ENCODE results near the gene MAML3. TPM values are rescaled to one million over a fixed set of nuclear protein-coding genes. Genes with fewer than 3 reads are reported as not detected.

The MAML3 gene
- total RNA-seq, 1 donor from 2014 or later, result 4.3 TPM

DNA sequence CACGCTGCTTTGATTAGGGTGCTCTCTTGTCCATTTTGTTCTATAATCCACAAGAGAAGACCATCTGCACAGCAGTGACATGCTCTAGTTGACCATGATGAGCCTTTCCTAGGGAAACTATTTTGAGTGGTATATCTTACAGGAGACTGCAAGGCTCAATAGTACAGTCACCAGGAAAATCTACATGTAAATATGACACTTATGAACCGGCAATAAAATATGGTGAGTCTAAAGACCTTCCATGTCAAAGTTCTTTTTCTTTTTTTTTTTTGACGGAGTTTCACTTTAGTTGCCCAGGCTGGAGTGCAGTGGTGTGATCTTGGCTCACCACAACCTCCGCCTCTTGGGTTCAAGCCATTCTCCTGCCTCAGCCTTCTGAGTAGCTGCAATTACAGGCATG lies 384.6 kb downstream of the MAML3 start:
- intact Hi-C loops (cut with micrococcal nuclease), result no loop called here

DNA sequence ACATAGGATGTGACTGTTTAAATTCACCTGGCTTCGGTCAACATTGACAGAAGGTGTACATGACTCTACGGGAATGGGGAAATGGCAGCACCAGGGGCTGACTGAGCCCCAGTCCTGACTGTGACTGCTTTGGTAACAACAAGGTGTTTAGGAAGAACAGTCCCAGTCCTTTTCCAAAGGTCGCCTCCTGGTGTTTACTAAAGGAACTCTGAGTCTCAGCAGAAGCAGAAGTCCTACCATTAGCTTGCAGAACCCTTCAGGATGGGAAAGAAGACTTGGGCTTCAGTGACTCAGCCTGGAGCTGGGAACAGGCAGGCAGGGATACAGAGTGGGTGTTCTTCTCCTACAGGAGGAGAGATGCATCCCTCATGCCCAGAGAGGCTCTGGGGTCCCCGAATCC lies 385.1 kb downstream of the MAML3 start:
- intact Hi-C loops (cut with micrococcal nuclease), result no loop called here

DNA sequence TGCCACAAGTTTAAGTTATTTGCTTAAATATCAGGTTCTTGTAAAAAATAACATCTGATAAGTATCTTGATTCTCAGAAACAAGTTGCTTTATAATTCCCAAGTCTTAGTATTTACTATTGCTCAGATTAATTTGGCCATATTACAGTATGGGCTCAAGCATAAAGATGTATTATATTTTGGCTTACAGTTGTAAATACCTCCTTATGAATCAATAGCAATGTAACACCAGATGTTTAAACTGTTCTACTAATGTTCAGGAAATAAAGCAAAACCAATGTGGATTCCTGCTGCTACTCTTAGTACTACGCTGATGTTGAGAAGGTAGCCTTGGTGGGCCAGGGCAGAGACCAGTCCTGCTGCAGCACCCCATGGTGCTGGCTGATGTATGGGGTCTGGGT lies 385.6 kb downstream of the MAML3 start:
- intact Hi-C loops (cut with micrococcal nuclease), result no loop called here

DNA sequence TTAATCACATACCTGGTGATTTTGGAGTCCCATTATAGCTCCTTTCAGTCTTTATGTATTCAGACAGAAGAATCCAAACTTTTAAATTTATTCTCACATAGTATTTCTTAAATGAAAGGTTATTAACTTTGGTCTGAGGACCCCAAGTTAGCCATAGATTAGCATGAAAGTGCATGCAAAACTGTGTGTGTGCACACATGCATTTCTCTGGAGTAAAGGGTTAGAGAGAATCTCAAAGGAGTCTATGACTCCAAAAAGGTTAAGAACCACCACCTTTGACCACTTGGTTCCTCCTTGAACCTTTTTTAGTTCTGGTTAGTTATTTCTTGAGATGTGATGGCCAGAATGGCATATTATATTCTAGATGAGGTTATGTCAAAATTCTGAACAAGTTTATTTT lies 386.4 kb downstream of the MAML3 start:
- intact Hi-C loops (cut with micrococcal nuclease), result no loop called here

DNA sequence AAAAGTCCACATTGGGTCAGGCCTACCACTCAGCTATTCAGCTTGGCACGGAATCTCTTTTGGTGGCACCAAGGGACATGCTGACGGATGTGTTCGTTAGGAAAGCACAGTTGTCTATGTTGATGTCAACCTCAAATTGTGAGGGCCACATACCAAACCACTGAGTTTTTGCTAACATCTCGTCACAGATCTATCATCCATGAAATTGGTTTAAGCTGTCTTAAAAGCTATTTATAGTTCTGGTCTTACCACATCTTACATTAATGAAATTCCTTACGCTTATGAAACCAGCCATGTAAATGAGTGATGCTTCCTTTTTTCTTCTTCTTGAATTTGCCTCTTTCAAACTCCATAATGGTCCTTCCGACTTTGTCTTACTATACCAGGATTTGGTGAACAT lies 386.8 kb downstream of the MAML3 start:
- intact Hi-C loops (cut with micrococcal nuclease), result no loop called here

DNA sequence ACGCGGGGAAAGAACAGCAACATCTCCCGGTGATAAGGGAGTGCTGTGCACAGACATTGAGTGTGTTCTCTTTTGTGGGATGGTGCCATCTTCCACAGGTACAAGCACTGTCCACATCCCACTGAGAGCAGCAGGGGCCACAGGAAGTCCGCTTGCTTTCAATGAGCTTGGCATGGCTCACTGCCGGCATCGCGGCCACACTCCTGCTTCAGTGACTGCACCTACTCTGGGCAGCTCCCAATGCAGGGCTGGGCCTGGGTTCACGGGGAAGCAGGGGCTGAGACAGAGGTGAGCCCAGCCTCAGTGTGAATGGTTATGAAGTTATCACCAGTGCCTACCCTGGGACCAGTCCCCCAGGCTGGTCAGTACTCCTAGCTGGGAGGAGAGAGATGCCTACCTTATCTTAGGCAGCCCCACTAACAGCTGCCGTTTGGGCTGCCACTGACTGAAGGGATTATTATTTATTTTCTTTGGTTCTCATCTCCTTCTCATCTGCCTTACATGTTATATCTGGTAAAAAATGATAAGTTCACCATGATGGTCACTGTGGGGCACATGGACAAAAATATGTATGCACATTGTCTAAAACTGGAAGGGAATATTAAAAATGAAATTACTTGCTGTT lies 389.2 kb downstream of the MAML3 start:
- intact Hi-C loops (cut with micrococcal nuclease), result no loop called here

DNA sequence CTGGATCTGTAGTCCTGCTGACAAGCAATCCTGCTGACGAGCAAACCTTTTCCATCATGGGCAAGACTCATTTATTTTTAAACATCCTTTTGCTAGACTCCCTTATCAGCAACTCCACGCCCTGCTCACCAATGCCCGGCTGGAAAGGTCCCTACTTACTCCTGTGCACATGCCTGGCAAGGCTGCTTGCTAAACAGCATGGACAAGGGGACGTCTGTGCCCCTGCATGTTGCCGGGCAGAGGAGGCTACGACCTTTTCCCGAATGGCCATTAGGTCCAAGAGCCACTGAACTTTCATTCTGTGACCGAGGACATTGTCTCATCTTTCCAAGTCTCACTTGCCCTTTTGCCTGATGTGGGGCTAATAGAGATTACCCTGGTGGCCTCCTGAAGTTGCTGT lies 389.8 kb downstream of the MAML3 start:
- intact Hi-C loops (cut with micrococcal nuclease), result no loop called here

DNA sequence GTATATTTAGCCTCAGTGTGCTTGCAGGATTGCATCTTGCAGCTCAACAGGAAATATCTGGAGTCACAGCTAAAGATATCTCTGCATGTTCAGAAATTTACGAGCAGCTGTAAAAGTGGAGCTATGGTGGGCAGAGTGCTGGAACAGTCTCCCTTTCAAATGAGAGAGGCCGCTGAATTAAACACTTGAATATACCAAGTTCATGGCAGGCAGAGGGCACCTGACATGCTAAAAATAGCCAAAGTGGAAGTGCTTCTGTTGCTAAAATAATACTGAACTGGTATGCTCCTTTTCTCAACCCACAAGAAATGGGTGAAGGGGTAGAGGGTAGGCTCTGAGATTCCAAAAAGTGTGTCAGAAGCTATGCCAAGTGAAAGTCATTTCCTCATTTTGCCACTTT lies 390.3 kb downstream of the MAML3 start:
- intact Hi-C loops (cut with micrococcal nuclease), result no loop called here

DNA sequence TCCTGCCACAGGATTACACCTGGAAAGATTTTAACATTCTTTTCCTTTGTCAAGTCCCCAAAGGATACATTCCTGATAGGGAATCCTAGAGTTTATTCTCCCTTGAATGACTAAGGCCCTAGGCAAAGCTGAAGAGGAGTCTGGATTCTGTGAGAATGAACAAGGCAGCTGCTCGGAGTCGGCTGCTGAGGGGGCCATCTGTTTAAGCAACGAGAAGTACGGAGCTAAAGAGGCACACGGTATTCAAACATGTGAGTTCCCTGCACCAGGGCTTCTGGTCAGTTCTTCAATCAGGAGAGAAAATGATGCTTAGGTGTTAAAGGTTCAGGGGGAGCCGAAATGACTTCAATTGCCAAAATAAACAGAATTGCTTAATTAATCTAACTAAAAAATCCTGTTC lies 390.8 kb downstream of the MAML3 start:
- intact Hi-C loops (cut with micrococcal nuclease), result no loop called here

DNA sequence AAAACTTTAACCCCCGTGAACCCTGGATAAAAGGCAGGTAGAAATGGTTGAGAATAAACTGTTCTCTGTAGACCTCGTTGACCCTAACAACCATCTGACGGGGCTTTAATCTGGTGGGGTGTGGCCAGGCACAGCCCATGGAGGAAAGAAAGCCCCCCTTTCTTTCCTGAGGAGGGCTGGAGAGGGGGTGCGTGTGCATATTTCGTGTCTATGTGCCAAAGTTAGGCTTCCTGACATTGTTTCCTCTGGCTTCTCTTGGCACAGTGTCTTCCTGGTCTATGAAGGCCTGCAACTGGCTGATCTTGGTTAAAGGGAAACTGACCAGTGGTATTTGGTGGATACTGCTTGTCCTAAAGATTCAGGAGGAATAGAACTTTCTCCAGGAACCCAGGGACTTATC lies 391.3 kb downstream of the MAML3 start:
- intact Hi-C loops (cut with micrococcal nuclease), result no loop called here

DNA sequence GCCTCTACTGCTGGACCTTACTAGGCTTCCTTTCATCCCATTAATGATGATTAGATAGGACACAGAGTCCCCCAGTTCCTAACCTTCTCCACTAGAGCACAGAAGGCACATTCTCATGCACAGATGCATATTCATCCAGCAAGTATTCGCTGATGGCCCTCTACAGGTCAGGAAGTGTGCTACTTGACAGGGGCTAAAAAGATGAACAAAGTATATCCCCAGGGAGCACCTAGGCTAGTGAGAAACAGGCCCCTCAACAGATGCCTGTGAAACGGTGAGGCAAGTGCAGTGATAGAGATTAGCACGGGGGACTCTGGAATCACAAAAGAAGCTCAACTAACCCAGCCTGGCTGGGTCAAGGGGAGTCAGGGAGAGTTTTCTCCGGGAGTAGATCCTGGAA lies 392.5 kb downstream of the MAML3 start:
- intact Hi-C loops (cut with micrococcal nuclease), result no loop called here

DNA sequence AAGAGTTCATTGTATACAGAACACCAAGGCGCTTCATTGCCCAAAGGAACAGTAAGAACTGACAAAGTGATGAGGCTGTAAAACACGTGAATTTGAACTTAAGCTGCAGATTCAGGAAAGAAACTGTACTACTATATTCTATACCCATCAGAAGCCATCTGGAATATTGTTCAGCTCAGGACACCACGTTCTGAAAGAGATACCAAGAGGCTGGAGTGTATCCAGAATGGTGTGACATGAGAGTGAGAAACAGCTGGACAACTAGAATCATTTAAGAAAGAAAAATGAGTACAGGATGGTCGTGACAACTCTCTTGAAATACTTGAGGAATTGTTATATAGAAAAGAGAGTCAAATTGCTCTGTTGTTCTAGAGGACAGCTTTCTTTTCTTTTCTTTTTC lies 393.4 kb downstream of the MAML3 start:
- intact Hi-C loops (cut with micrococcal nuclease), result no loop called here

DNA sequence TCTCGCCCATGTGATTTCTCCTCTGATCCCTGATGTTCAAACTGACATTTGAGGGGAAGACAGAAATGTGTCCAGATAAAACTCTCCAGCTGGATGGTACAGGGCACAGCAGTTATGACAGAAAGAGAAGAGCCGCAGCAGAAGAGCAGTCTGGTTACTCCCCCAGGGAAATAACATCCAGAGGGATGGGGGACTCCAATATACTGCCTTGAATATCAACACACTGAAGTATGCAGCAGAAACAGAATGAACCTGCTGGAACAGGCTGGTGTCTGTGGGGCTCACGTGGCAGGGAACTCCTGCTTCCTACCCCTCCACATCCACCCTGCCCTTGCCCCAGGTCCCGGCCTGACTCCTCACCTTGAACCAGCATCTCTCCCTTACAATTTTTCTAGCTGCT lies 394.9 kb downstream of the MAML3 start:
- intact Hi-C loops (cut with micrococcal nuclease), result no loop called here

DNA sequence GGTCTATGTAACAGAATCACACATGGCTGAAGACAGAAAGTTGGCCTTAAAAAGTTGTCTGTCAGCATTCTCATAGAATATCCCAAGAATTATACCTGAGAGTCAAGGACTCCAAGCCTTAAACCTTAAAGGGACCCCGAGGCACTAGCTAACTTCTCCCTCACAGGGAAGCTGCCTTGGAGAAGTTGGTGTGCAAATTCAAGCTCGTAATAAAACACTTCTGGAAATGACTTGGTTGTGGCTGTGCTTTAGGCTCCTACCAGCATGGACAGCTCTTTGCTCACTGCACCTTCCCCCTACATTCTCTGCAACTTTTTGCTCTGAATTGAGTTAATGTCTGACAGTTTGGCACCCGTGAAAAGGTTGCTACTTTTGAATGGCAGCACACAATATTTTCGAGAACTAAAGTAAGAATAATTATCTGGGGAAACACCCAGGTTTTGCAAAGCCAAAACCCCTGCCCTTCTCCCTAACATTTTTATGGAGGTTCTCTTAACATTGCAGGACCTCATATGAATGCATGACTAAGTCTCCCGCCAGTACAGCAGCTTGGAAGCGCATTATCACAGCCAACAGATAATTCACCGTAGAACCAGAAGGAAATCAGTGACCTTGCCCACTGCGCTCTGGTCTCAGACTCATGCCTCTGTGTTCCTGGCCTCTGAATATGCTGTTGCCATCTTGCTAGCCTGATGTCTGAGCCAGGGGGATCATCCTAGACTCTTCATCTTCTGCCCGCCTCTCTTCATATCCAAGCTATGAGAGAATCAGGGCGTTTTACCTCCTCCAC lies 397.4 kb downstream of the MAML3 start:
- intact Hi-C loops (cut with micrococcal nuclease), result no loop called here

DNA sequence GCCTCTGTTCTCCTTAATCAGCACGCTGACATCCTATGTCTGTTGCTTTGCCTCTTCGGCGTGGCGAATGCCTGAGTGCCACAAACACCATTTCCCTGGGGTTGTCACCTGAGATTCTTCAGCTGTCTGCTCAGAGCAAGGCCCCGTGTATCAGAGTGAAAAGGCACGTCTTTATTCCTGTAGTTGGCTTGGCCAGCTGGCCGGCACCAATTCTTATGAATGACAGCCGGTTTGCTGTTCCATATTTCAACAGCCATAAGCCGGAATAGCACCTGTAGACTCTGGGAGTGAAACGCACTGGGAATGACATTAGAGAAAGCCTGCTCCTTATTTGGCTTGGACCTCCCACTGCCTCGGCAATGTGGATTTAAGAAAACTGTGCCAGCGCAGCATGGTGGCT lies 399.0 kb downstream of the MAML3 start:
- intact Hi-C loops (cut with micrococcal nuclease), result no loop called here

DNA sequence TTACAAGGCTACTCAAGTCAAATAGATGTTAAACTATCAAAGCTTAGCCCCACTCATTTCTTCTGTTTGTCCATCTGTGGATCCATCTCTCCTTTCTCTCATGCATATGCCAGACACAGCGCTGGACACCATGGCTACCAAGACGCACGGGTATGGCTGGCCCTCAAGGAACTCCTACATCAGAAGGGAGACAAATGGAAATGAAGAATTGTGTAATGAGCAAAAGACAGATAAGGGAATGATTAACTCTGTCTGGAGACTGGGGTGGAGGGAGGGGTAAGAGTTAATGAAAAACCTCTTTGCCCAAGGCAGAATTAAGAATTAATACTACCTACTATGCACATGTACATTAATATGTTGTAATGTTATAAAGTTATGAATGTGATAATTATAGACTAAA lies 400.3 kb downstream of the MAML3 start:
- intact Hi-C loops (cut with micrococcal nuclease), result no loop called here

DNA sequence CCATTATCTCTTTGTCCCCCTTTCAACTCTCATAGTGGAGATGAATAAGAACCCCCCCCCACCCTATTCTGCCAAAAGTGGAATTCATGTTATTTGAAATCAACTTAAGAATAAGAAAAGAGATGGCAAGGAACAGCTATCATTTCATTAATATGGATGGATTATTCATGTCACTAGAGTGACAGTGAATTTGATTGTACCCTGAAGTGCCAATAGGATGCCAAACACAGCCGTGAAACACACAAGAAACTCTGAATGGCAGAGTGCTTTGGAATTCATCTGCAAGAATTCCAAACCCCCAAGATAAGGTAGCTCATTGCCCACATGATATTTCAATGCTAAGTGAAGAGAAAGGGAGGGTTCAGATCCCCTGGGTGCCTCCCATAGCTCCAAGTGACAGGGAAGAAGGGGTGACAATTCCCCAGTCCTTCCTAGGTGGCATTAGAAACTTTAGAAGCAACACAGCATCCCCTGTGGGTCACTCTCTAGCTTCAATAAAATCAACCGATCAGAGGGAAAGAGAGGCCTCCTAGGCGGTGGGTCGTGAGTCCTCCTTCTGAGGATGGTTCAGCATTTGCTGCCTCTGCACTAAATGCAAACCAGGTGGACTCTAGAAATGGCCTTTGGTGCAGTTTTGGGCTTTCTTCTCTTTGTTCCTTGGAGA lies 404.0 kb downstream of the MAML3 start:
- intact Hi-C loops (cut with micrococcal nuclease), result no loop called here

DNA sequence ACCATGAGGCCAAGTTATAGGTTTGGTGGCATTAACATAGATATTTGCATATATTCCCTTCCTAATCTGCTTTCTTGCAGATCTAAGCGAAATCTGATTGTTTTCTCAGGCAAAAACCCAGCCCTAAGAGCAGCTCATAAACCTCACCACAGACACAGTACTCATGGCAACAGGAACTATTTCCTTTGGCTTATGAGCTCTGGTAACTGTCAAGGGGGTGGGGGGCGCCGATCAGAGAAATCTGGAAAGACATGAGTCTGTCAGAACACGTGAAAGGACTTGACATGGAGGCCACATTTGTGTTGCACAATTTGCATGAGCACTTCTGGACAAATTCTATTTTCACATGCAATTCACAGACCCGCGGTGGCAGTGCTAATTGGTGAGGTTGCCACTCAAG lies 404.6 kb downstream of the MAML3 start:
- intact Hi-C loops (cut with micrococcal nuclease), result no loop called here

DNA sequence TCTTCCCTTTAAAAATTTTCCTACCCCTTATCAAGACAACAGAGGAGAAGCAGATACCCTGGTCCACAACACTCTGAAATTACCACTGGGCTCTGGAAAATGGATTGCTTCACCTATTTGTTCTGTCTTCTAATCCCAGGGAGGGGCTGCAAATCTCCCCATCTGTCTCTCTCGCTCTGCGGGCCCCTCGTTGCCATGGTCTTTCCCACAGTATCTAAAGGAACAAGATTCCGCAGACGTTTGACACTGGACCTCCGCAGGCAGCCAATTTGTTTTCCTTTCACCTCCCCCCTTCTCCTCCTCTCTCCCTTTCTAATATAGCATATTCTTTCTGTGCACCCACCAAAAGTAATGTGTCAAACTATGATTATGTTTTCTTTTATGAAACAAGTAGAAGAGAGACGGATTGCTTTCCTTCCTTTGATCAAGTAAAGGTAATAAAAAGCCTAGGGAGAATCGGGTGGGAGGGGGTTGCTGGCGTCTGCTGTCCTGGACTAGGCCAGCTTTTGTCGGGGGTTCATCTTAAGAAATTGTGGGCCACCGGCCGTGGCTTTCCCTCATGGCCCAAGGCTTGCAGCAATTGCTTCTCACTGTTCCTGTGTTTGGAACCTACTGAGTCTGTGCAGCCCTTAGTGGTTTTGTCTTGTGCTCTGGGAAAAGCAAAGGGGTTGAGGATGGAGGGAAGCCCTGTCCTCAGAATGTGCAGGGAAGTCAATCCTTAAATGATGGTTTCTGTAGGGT lies 407.4 kb downstream of the MAML3 start:
- intact Hi-C loops (cut with micrococcal nuclease), result no loop called here

DNA sequence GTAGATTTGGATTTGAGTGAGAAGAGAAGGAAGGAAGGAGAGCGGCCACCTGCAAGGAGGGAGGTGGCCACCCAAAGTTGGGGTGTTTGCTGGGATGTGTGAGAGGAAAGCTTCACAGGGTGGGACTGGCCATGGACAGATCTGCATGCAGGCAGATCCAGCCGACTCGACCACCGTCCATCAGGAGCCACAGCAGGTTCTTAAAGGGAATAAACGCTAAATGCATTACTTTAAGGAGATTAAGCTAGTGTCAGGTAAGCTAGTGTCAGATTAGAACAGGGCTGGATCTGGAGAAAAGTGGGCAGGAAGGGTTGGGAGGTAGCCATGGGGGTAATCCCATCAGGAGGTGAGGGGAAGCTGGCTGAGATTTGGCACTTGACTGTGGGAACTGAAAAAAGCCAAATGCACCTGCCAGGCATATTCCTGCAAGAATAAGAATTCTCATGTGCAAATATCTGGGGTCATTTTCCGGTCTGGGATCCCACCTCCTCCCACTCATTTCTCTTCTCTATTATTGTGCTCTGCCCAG lies 408.8 kb downstream of the MAML3 start:
- intact Hi-C loops (cut with micrococcal nuclease), result no loop called here

DNA sequence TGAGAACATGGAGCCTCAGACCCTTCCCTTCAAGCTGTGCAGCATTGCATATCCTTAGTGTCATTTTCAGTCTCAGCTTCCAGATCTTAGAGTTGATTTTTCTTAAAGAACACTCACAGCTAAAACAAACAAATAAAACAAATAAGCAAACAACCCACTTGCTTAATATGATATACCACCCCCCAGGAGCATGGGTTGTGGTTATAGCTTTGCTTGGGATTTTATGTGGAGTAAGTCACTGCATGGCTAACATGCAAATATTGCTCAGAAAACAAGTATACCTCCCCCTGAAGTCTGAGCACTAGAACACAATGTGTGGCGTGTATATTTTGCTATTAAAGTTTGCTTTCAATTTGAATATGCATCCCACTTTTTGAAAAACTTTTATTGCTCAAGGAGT lies 409.8 kb downstream of the MAML3 start:
- intact Hi-C loops (cut with micrococcal nuclease), result no loop called here

DNA sequence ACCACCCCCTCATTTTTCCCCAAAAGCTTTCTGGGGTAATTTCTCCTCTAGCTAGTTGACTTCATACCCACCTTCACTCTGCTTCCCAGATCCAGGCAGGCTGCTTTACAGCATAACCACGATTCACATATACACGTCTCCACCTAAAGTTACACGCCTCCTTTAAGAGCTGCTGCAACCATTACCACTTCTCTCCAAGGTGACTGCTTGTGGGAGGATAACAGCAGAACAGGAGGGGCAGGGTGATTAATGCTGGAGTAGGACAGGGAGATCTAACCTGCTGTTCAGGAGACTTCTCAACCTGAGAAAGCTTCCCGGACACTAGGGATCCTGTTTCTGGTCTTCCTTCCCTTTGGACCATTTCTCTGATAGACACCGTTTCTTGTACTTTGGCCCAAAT lies 411.0 kb downstream of the MAML3 start:
- intact Hi-C loops (cut with micrococcal nuclease), result no loop called here
